ENCODE measurements around the gene MINDY4. TPM values are rescaled to one million over a fixed set of nuclear protein-coding genes. Genes with fewer than 3 reads are reported as not detected.

Gene MINDY4
- total and polyA plus RNA-seq, 2 of the 4 experiments (the other 2 are of a cell fraction): 1.8 to 3.6 TPM

- no peak overlapping the region for H2BK120ac ChIP-seq (ENCODE audit: low read depth, low read length)
- 0 out of 4 replicates have a peak, but pooled peaks cover 0 to 5% of the 10 kb centered on the region in 2 experiments for H3K79me1 ChIP-seq (ENCODE audit: low read depth in 1 of 2, low read length in 2 of 2)
- 0 out of 2 replicates have a peak, but pooled peaks cover 2% of the 10 kb centered on the region for H3K27me3 ChIP-seq (ENCODE audit: control insufficient read depth, insufficient read depth, low read length)
- no peak overlapping the region for H3K23ac ChIP-seq (ENCODE audit: low read depth, low read length)
- no peak for ATAC-seq (ENCODE audit: low read depth)
- peaks cover 10% of the 10 kb centered on the region for H3K9me1 ChIP-seq (ENCODE audit: insufficient read depth, low read length)
- H4K5ac ChIP-seq (ENCODE audit: low read depth, low read length): no peak overlapping the region
- H2BK20ac ChIP-seq (ENCODE audit: low read depth, low read length): no peak overlapping the region
- no peak overlapping the region for H3K27ac ChIP-seq (ENCODE audit: insufficient read depth, low read length)
- CTCF ChIA-PET: interaction anchor here (1.2 kb wide), 1 partner anchor 17 kb away, joined by 3 read pairs; no protein-coding TSS in a partner anchor
- no TSS peak for BruUV-seq (replicated peaks)
- H2BK15ac ChIP-seq (ENCODE audit: low read depth, low read length): no peak overlapping the region
- H3K4me3 ChIP-seq (ENCODE audit: insufficient read depth, low read depth, low read length): no peak overlapping the region
- in situ Hi-C loops (cut with MboI; ENCODE audit: low sequenced_read_pairs): no loop called here
- no peaks in the 10 kb centered on the region for H4K20me1 ChIP-seq (ENCODE audit: insufficient read depth, low read length)
- H2AK9ac ChIP-seq (replicated peaks; ENCODE audit: low read depth, low read length, poor library complexity): no peak overlapping the region
- dilution Hi-C loops (cut with HindIII; ENCODE audit: low sequenced_read_pairs, unreplicated experiment): no loop called here
- WGBS, 2 experiments (ENCODE audit: extremely low coverage in 2 of 2, insufficient read length in 1 of 2): 70% methylated on average over 2 of the region's 6 CpGs; no CpG with 5 or more reads in 1 of the 2 experiments
- POLR2A ChIA-PET (ENCODE audit: unreplicated experiment): no interaction called here
- H3K14ac ChIP-seq (replicated peaks; ENCODE audit: low read depth, low read length): no peak overlapping the region
- no peak overlapping the region for H4K91ac ChIP-seq (ENCODE audit: insufficient read depth, low read depth, low read length)
- H3K4me2 ChIP-seq (ENCODE audit: low read depth, low read length): no peak overlapping the region
- no peaks in the 10 kb centered on the region for H3K9me3 ChIP-seq (ENCODE audit: control insufficient read depth, insufficient read depth, low read length)
- TF ChIP-seq MAZ (IDR thresholded peaks at IDR 0.05; ENCODE audit: borderline replicate concordance, low read depth, low read length) (no peak), BHLHE40 (IDR thresholded peaks at IDR 0.05; ENCODE audit: low read depth, low read length) (no peak), CHD1 (IDR thresholded peaks at IDR 0.05; ENCODE audit: low read depth, low read length) (no peak), MAFK (IDR thresholded peaks at IDR 0.05; ENCODE audit: low read depth, low read length) (no peak), FOS (IDR thresholded peaks at IDR 0.05; ENCODE audit: low read depth, low read length) (no peak), RCOR1 (IDR thresholded peaks at IDR 0.05; ENCODE audit: insufficient replicate concordance, low read length) (no peak), RFX5 (IDR thresholded peaks at IDR 0.05; ENCODE audit: low read depth, low read length) (no peak), POLR2A (IDR thresholded peaks at IDR 0.05; ENCODE audit: low read depth, low read length) (no peak), NFE2L2 (IDR thresholded peaks at IDR 0.05; ENCODE audit: low read depth, low read length) (no peak), ELK1 (IDR thresholded peaks at IDR 0.05; ENCODE audit: borderline replicate concordance, low read depth, low read length) (no peak), RAD21 (IDR thresholded peaks at IDR 0.05; ENCODE audit: low read length) (no peak), SMC3 (IDR thresholded peaks at IDR 0.05; ENCODE audit: low read depth, low read length) (no peak), MXI1 (IDR thresholded peaks at IDR 0.05; ENCODE audit: borderline replicate concordance, low read depth, low read length) (no peak)
- TF ChIP-seq, protein P1, sequence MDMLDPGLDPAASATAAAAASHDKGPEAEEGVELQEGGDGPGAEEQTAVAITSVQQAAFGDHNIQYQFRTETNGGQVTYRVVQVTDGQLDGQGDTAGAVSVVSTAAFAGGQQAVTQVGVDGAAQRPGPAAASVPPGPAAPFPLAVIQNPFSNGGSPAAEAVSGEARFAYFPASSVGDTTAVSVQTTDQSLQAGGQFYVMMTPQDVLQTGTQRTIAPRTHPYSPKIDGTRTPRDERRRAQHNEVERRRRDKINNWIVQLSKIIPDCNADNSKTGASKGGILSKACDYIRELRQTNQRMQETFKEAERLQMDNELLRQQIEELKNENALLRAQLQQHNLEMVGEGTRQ (IDR thresholded peaks at IDR 0.05; ENCODE audit: low read depth, low read length): no peak
- TF ChIP-seq, protein P2, sequence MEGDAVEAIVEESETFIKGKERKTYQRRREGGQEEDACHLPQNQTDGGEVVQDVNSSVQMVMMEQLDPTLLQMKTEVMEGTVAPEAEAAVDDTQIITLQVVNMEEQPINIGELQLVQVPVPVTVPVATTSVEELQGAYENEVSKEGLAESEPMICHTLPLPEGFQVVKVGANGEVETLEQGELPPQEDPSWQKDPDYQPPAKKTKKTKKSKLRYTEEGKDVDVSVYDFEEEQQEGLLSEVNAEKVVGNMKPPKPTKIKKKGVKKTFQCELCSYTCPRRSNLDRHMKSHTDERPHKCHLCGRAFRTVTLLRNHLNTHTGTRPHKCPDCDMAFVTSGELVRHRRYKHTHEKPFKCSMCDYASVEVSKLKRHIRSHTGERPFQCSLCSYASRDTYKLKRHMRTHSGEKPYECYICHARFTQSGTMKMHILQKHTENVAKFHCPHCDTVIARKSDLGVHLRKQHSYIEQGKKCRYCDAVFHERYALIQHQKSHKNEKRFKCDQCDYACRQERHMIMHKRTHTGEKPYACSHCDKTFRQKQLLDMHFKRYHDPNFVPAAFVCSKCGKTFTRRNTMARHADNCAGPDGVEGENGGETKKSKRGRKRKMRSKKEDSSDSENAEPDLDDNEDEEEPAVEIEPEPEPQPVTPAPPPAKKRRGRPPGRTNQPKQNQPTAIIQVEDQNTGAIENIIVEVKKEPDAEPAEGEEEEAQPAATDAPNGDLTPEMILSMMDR (conservative IDR thresholded peaks at IDR 0.05; ENCODE audit: low read depth, low read length): no peak
- H2BK5ac ChIP-seq (ENCODE audit: low read depth, low read length, poor library complexity, severe bottlenecking): no peak overlapping the region
- no peak overlapping the region for H3K56ac ChIP-seq (ENCODE audit: extremely low read depth, insufficient read depth, low read length)
- H2AK5ac ChIP-seq (ENCODE audit: low read depth, low read length): no peak overlapping the region
- H3K4me1 ChIP-seq (ENCODE audit: control insufficient read depth, insufficient read depth, low read length): peaks cover 19% of the 10 kb centered on the region
- H3K36me3 ChIP-seq (ENCODE audit: control insufficient read depth, insufficient read depth, low read length): no peaks in the 10 kb centered on the region
- H3K4ac ChIP-seq (ENCODE audit: low read depth, low read length): no peak overlapping the region
- intact Hi-C loops (cut with micrococcal nuclease): no loop called here
- no peak overlapping the region for H3K9ac ChIP-seq (ENCODE audit: low read depth, low read length)
- no peak for DNase-seq
- no peak overlapping the region for H3K18ac ChIP-seq (ENCODE audit: low read depth, low read length)
- H4K8ac ChIP-seq (ENCODE audit: low read depth in 2 of 2, low read length in 2 of 2): no peak overlapping the region
- no peak overlapping the region for H2AFZ ChIP-seq (replicated peaks; ENCODE audit: low read length, poor library complexity)
Observed at GRCh38 chr7:30757342-30757692, 13.9 kb upstream of the MINDY4 start.

Measured in IMR-90 (cell line).